Vagina (tissue), 2 donors: ENCODE measurements around the gene WDR48.

Source experiments
- POLR2AphosphoS5 ChIP-seq, 2 donors: sonication (generic); formaldehyde crosslinking; IDR thresholded peaks; one replicate each; pipeline ENCODE4 v1.9.0; 2017; ENCODE audit warnings: antibody characterized with exemption in 2 of 2, mild to moderate bottlenecking in 2 of 2, low read depth in 1 of 2; ENCODE audit not compliant: insufficient read depth in 1 of 2
- TF ChIP-seq, protein P1 (sequence below), 3 experiments: fragments of 450-650 bp in 2 of 3; fragments of 200-600 bp in 1 of 3; sonication (generic) in 1 of 3; IDR thresholded peaks; one replicate each; pipeline ENCODE4 v1.5.1; 2017 to 2019; ENCODE audit warnings: antibody characterized with exemption in 3 of 3, mild to moderate bottlenecking in 2 of 3, moderate library complexity in 2 of 3

GRCh38 chr3:39063143-39063542 lies 11.3 kb downstream of the WDR48 start:
- TF ChIP-seq, protein P1, sequence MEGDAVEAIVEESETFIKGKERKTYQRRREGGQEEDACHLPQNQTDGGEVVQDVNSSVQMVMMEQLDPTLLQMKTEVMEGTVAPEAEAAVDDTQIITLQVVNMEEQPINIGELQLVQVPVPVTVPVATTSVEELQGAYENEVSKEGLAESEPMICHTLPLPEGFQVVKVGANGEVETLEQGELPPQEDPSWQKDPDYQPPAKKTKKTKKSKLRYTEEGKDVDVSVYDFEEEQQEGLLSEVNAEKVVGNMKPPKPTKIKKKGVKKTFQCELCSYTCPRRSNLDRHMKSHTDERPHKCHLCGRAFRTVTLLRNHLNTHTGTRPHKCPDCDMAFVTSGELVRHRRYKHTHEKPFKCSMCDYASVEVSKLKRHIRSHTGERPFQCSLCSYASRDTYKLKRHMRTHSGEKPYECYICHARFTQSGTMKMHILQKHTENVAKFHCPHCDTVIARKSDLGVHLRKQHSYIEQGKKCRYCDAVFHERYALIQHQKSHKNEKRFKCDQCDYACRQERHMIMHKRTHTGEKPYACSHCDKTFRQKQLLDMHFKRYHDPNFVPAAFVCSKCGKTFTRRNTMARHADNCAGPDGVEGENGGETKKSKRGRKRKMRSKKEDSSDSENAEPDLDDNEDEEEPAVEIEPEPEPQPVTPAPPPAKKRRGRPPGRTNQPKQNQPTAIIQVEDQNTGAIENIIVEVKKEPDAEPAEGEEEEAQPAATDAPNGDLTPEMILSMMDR (IDR thresholded peaks at IDR 0.05) = no peak
- TF ChIP-seq POLR2AphosphoS5 (IDR thresholded peaks at IDR 0.05; ENCODE audit: insufficient read depth in 1 of 2, low read depth in 1 of 2) = no peak
